ENCODE measurements around the gene APOA5. TPM values are rescaled to one million over a fixed set of nuclear protein-coding genes. Genes with fewer than 3 reads are reported as not detected.

The APOA5 gene
- total and polyA plus RNA-seq, 9 of the 15 experiments (the other 6 are each of a cell fraction or from before 2014, with no cell fraction given): not detected

- FAIRE-seq: no peak
- under 1% methylated on average over 15 of the region's 15 CpGs for WGBS (ENCODE audit: insufficient coverage, low coverage, missing lambda C conversion rate)
Measured at GRCh38 chr11:116787436-116787785, 4.3 kb downstream of the APOA5 start.

More at GRCh38 chr11:116787436-116787785, 4.3 kb downstream of the APOA5 start:
- H3K4me2 ChIP-seq (ENCODE audit: insufficient read depth, low read length): peak overlapping the region; percentile 92
- POLR2A ChIA-PET: interaction anchor here (0.6 to 2.8 kb wide), 7 partner anchors 10 to 441 kb away, joined by 3 to 15 read pairs (median 3); no protein-coding TSS in a partner anchor
- H4K20me1 ChIP-seq (replicated peaks; ENCODE audit: control insufficient read depth, insufficient read depth, low read length): no peaks in the 10 kb centered on the region
- in situ Hi-C loops (cut with MboI): loop anchor here (5.0 kb wide), 1 partner anchor 315 kb away; no protein-coding TSS in a partner anchor
- H3K4me3 ChIP-seq: peak overlapping the region; percentile 98
- peaks cover 24% of the 10 kb centered on the region for H3K79me2 ChIP-seq (ENCODE audit: control insufficient read depth, insufficient read depth, low read length)
- peaks cover 22 to 29% of the 10 kb centered on the region in 2 experiments; a peak in 4 of 5 replicates for H3K4me1 ChIP-seq (replicated peaks in 1 of 2; ENCODE audit: control insufficient read depth in 2 of 2, insufficient read depth in 2 of 2, low read length in 2 of 2)
- H3K27ac ChIP-seq (ENCODE audit: extremely low read depth, low read depth, low read length): peak overlapping the region; percentile 60; the same call in 2 of the 3 replicates
- no peak for DNase-seq (ENCODE audit: extremely low read depth in 1 of 4, low spot score in 3 of 4)
- H3K9me3 ChIP-seq (replicated peaks; ENCODE audit: control insufficient read depth, insufficient read depth, low read depth, low read length): no peaks in the 10 kb centered on the region
- peaks cover 45% of the 10 kb centered on the region for H3K36me3 ChIP-seq (ENCODE audit: control insufficient read depth, insufficient read depth, low read length)
- ATAC-seq: peak; percentile 7; the same call in 1 of the 3 replicates
- peak overlapping the region; percentile 99 for H2AFZ ChIP-seq (ENCODE audit: low read depth, low read length)
- no peaks in the 10 kb centered on the region for H3K9me1 ChIP-seq (ENCODE audit: control insufficient read depth, insufficient read depth, low read length)
- H3K9ac ChIP-seq (ENCODE audit: insufficient read depth in 1 of 2, low read depth in 2 of 2, low read length in 2 of 2): peak overlapping the region; percentile 88 to 94
- TF ChIP-seq RFX7 (CRISPR knock-in tag; IDR thresholded peaks at IDR 0.05) (no peak), CREB3L1 (IDR thresholded peaks at IDR 0.05; ENCODE audit: borderline replicate concordance, low read depth) (no peak), ZNF277 (CRISPR knock-in tag; IDR thresholded peaks at IDR 0.05; ENCODE audit: borderline replicate concordance) (no peak)
- BruUV-seq (replicated peaks): no TSS peak
- no peaks in the 10 kb centered on the region for H3K27me3 ChIP-seq (ENCODE audit: control insufficient read depth in 2 of 2, insufficient read depth in 2 of 2, low read length in 2 of 2)
- CTCF ChIA-PET (ENCODE audit: low intra/inter-chr PET ratio): no interaction called here
- intact Hi-C loops (cut with micrococcal nuclease): no loop called here

Measured in K562 (cell line).